Keratinocyte (primary cell): ENCODE results near the gene TMEM258. TPM values are rescaled to one million over a fixed set of nuclear protein-coding genes. Genes with fewer than 3 reads are reported as not detected.

Source experiments
- DNase-seq: peaks from one replicate; pipeline ENCODE4 v3.0.0-alpha.2; 2011; ENCODE audit warnings: low read depth, missing footprints, low spot score
- FAIRE-seq: peaks from 2 replicates; lab custom pipeline; 2011; peaks lifted over from hg19 to GRCh38; lab: Jason Lieb, UNC
- H2AFZ ChIP-seq: 2 replicates; pipeline ENCODE4 v1.6.0; 2012; ENCODE audit warnings: low read length, control low read depth, inconsistent platforms; ENCODE audit not compliant: control insufficient read depth
- H3K27ac ChIP-seq: 2 replicates; pipeline ENCODE4 v1.5.1; 2011; ENCODE audit warnings: low read length; ENCODE audit not compliant: control insufficient read depth, insufficient read depth
- H3K27me3 ChIP-seq: 3 replicates; pipeline ENCODE4 v1.6.0; 2011; ENCODE audit warnings: low read length; ENCODE audit not compliant: control insufficient read depth, insufficient read depth; ENCODE audit errors: extremely low read depth
- H3K36me3 ChIP-seq, 2 experiments: 2 replicates in 1 of 2; 3 replicates in 1 of 2; pipeline ENCODE4 v1.5.1; 2011; ENCODE audit warnings: low read length in 2 of 2, mild to moderate bottlenecking in 1 of 2; ENCODE audit not compliant: control insufficient read depth in 2 of 2, insufficient read depth in 2 of 2; ENCODE audit errors: extremely low read depth in 1 of 2
- H3K4me1 ChIP-seq: 3 replicates; pipeline ENCODE4 v1.5.1; 2011; ENCODE audit warnings: low read length; ENCODE audit not compliant: control insufficient read depth, insufficient read depth; ENCODE audit errors: extremely low read depth
- H3K4me2 ChIP-seq: 3 replicates; pipeline ENCODE4 v1.6.0; 2011; ENCODE audit warnings: low read depth, low read length; ENCODE audit not compliant: control insufficient read depth, insufficient read depth; ENCODE audit errors: extremely low read depth
- H3K4me3 ChIP-seq, 3 experiments: fragments of 200-600 bp in 1 of 3; sonication (generic) in 1 of 3; 2 replicates in 2 of 3; 3 replicates in 1 of 3; pipeline ENCODE4 v1.5.1; 2011 to 2016; ENCODE audit warnings: low read length in 3 of 3, mild to moderate bottlenecking in 3 of 3, control low read depth in 2 of 3, inconsistent platforms in 1 of 3, low read depth in 1 of 3, mixed read lengths in 1 of 3, mixed run types in 1 of 3, moderate library complexity in 1 of 3; ENCODE audit not compliant: control insufficient read depth in 2 of 3, insufficient read depth in 2 of 3; ENCODE audit errors: extremely low read depth in 1 of 3
- H3K79me2 ChIP-seq: 2 replicates; pipeline ENCODE4 v1.6.0; 2012; ENCODE audit warnings: low read length; ENCODE audit not compliant: control insufficient read depth, insufficient read depth
- H3K9ac ChIP-seq: 3 replicates; pipeline ENCODE4 v1.6.0; 2011; ENCODE audit warnings: low read length; ENCODE audit not compliant: control insufficient read depth, insufficient read depth; ENCODE audit errors: extremely low read depth
- H3K9me1 ChIP-seq: 3 replicates; pipeline ENCODE4 v1.6.0; 2011; ENCODE audit warnings: low read length; ENCODE audit not compliant: control insufficient read depth, insufficient read depth; ENCODE audit errors: extremely low read depth
- H3K9me3 ChIP-seq: 2 replicates; pipeline ENCODE4 v1.5.1; 2012; ENCODE audit warnings: low read depth, low read length; ENCODE audit not compliant: control insufficient read depth
- H4K20me1 ChIP-seq: 3 replicates; pipeline ENCODE4 v1.6.0; 2011; ENCODE audit warnings: low read length; ENCODE audit not compliant: control insufficient read depth, insufficient read depth; ENCODE audit errors: extremely low read depth
- CTCF ChIP-seq, 3 experiments: IDR thresholded peaks in 1 of 3; conservative IDR thresholded peaks in 1 of 3; optimal IDR thresholded peaks in 1 of 3; 2 replicates in 2 of 3; 3 replicates in 1 of 3; pipeline versions ENCODE3 to v1.5.1; 2011; ENCODE audit warnings: low read length in 3 of 3, mild to moderate bottlenecking in 3 of 3, moderate library complexity in 2 of 3, control low read depth in 1 of 3, inconsistent platforms in 1 of 3; ENCODE audit not compliant: insufficient read depth in 2 of 3; ENCODE audit errors: extremely low read depth in 1 of 3
- EZH2 ChIP-seq: IDR thresholded peaks from one replicate; pipeline ENCODE4 v1.6.1; 2012; ENCODE audit warnings: inconsistent platforms, mild to moderate bottlenecking, low read length, moderate library complexity
- dilution Hi-C: fragments of 300-500 bp; cut with MboI; formaldehyde crosslinking; loops from one replicate; pipeline ENCODE4 v1.7.0; 2020; ENCODE audit warnings: low sequenced_read_pairs; ENCODE audit not compliant: extremely low pct_ligation_motif_present
- polyA plus RNA-seq, 5 experiments: library from polyadenylated mRNA; depleted of rRNA in 3 of 5; stranded (reverse) in 3 of 5; stranded (forward) in 1 of 5; unstranded in 1 of 5; fragments of >200 nt; gene quantifications; 1 replicate in 1 of 5; 2 replicates in 3 of 5; 3 replicates in 1 of 5; pipeline versions ENCODE4 v1.2.1 to v1.2.3, GENCODE V29; 2011 to 2012; ENCODE audit warnings: missing spikeins in 2 of 5, low read depth in 1 of 5, low replicate concordance in 1 of 5

TMEM258 gene
- polyA plus RNA-seq, 1 donor (not counting 4 experiments of a cell fraction or from before 2014, with no cell fraction given) = 249 TPM

- Histone ChIP-seq H3K9ac (no peak overlapping the region), H3K4me2 (peak overlapping the region; percentile 76), H3K9me1 (no peaks in the 10 kb centered on the region), H3K27me3 (no peaks in the 10 kb centered on the region), H3K27ac (no peak overlapping the region), H3K79me2 (peaks cover 61% of the 10 kb centered on the region), H3K36me3 (peaks cover 3 to 9% of the 10 kb centered on the region in 2 experiments), H3K4me3 (peak overlapping the region; percentile 59 to 82 (median 81)), H4K20me1 (peaks cover 5% of the 10 kb centered on the region), H3K4me1 (peaks cover 32% of the 10 kb centered on the region), H2AFZ (no peak overlapping the region), H3K9me3 (no peaks in the 10 kb centered on the region)
- dilution Hi-C loops = no loop called here
- TF ChIP-seq EZH2 (no peak), CTCF (optimal IDR thresholded peaks at IDR 0.05 in 1 of 3, IDR thresholded peaks at IDR 0.05 in 1 of 3, conservative IDR thresholded peaks at IDR 0.05 in 1 of 3; ENCODE audit: extremely low read depth in 1 of 3, insufficient read depth in 2 of 3, low read length in 3 of 3) (no peak)
- FAIRE-seq (no peak), DNase-seq (no peak)
Observed at GRCh38 chr11:61829806-61830205, 37.4 kb upstream of the TMEM258 start.

- Histone ChIP-seq H3K27me3 (no peaks in the 10 kb centered on the region), H3K9ac (peak overlapping the region; percentile 69), H3K9me1 (no peaks in the 10 kb centered on the region), H2AFZ (peak overlapping the region; percentile 58), H3K4me2 (peak overlapping the region; percentile 76), H4K20me1 (peaks cover 5% of the 10 kb centered on the region), H3K9me3 (no peaks in the 10 kb centered on the region), H3K36me3 (peaks cover 3 to 5% of the 10 kb centered on the region in 2 experiments), H3K4me3 (peak overlapping the region; percentile 59 to 82 (median 81)), H3K27ac (peak overlapping the region; percentile 36), H3K79me2 (peaks cover 55% of the 10 kb centered on the region), H3K4me1 (peaks cover 25% of the 10 kb centered on the region)
- dilution Hi-C loops = no loop called here
- FAIRE-seq (no peak), DNase-seq (no peak)
- TF ChIP-seq CTCF (optimal IDR thresholded peaks at IDR 0.05 in 1 of 3, IDR thresholded peaks at IDR 0.05 in 1 of 3, conservative IDR thresholded peaks at IDR 0.05 in 1 of 3; ENCODE audit: extremely low read depth in 1 of 3, insufficient read depth in 2 of 3, low read length in 3 of 3) = peak; percentile 30 to 52 (median 44)
- no peak for TF ChIP-seq EZH2
Observed at GRCh38 chr11:61828629-61829407, 36.4 kb upstream of the TMEM258 start.
